Measurements from ENCODE around the gene TIPRL. TPM values are rescaled to one million over a fixed set of nuclear protein-coding genes. Genes with fewer than 3 reads are reported as not detected.

Gene TIPRL
- total and polyA plus RNA-seq, 9 of the 15 experiments (the other 6 are each of a cell fraction or from before 2014, with no cell fraction given): 41.4 to 90.2 (median 69.9) TPM

GRCh38 chr1:168178638-168179437 is at the start of gene TIPRL (continued):
- TF ChIP-seq NR0B1 (IDR thresholded peaks at IDR 0.05; ENCODE audit: partially characterized antibody): no peak
- peak; percentile 96 for TF ChIP-seq POLR2A (conservative IDR thresholded peaks at IDR 0.05)
- TF ChIP-seq NFIC (IDR thresholded peaks at IDR 0.05): no peak; the same call in 1 of the 2 replicates
- TF ChIP-seq SNIP1 (IDR thresholded peaks at IDR 0.05; ENCODE audit: low read depth): no peak
- TF ChIP-seq FOXK2 (conservative IDR thresholded peaks at IDR 0.05 in 1 of 2, IDR thresholded peaks at IDR 0.05 in 1 of 2; ENCODE audit: low read depth in 2 of 2): peak; percentile 95 to 97
- no peak for TF ChIP-seq PCBP1 (IDR thresholded peaks at IDR 0.05; ENCODE audit: low read depth, low read length, poor library complexity, severe bottlenecking)
- TF ChIP-seq RFX5 (IDR thresholded peaks at IDR 0.05; ENCODE audit: low read depth, low read length): peak; percentile 48
- no peak for TF ChIP-seq DDX20 (tag; IDR thresholded peaks at IDR 0.05; ENCODE audit: low read depth)
- TF ChIP-seq NFYB (IDR thresholded peaks at IDR 0.05; ENCODE audit: extremely low read depth, insufficient read length): no peak
- TF ChIP-seq ZNF224 (CRISPR knock-in tag; IDR thresholded peaks at IDR 0.05): no peak
- TF ChIP-seq ZNF740 (CRISPR knock-in tag; IDR thresholded peaks at IDR 0.05): no peak
- TF ChIP-seq ZNF740 (tag; IDR thresholded peaks at IDR 0.05): no peak
- no peak for TF ChIP-seq ZNF507 (tag; conservative IDR thresholded peaks at IDR 0.05)
- TF ChIP-seq THAP12 (CRISPR knock-in tag; IDR thresholded peaks at IDR 0.05): peak; percentile 5; the same call in 1 of the 2 replicates
- peak; percentile 95 for TF ChIP-seq PHF8 (IDR thresholded peaks at IDR 0.05; ENCODE audit: borderline replicate concordance, low read length)
- peak in 1 of 2 experiments; percentile 98; a peak in 2 of 4 replicates for TF ChIP-seq ZNF639 (CRISPR knock-in tag; conservative IDR thresholded peaks at IDR 0.05 in 1 of 2, IDR thresholded peaks at IDR 0.05 in 1 of 2)
- TF ChIP-seq RUNX1 (IDR thresholded peaks at IDR 0.05; ENCODE audit: low read depth): 0 out of 2 replicates have a peak, but pooled peaks have one; percentile 10
- TF ChIP-seq NONO (IDR thresholded peaks at IDR 0.05; ENCODE audit: low read depth in 2 of 2, low read length in 1 of 2): 0 out of 4 replicates have a peak, but pooled peaks of 1 of the 2 experiments have one; percentile 53
- TF ChIP-seq CREB3L1 (IDR thresholded peaks at IDR 0.05; ENCODE audit: borderline replicate concordance, low read depth): peak; percentile 77; the same call in 1 of the 2 replicates
